PC-3 (cell line): ENCODE results near the gene EPHA2. TPM values are rescaled to one million over a fixed set of nuclear protein-coding genes. Genes with fewer than 3 reads are reported as not detected.

Experiments
- ATAC-seq: fragments of 200-7000 bp; cut with Tn5 transposase; 2 replicates; pipeline ENCODE4 v1.9.1; 2020; ENCODE audit warnings: mild to moderate bottlenecking, moderate library complexity
- BruUV-seq: library from RNA; stranded (reverse); fragments of 400-500 nt; replicated peaks from 2 replicates; lab custom pipeline; 2021; lab: Mats Ljungman, UMichigan
- CTCF ChIA-PET: fragments of 300-600 bp; sonication (Branson Sonifier 250); formaldehyde crosslinking; loops from one replicate; lab custom pipeline; 2022; ENCODE audit warnings: antibody characterized with exemption; lab: Charles Lee
- POLR2A ChIA-PET: fragments of 300-600 bp; sonication (Branson Sonifier 250); formaldehyde crosslinking; loops from one replicate; lab custom pipeline; 2022; ENCODE audit warnings: antibody characterized with exemption; ENCODE audit not compliant: unreplicated experiment; lab: Charles Lee
- DNase-seq: peaks from one replicate; pipeline ENCODE4 v3.0.0-alpha.2; 2015
- H2AFZ ChIP-seq: fragments of 300-600 bp; sonication (generic); 2 replicates; pipeline ENCODE4 v1.6.0; 2016; ENCODE audit warnings: antibody characterized with exemption, low read length
- H3F3A ChIP-seq: fragments of 300-600 bp; sonication (generic); one replicate; pipeline ENCODE4 v1.6.0; 2017; ENCODE audit warnings: antibody characterized with exemption, low read length, control low read depth, mild to moderate bottlenecking; ENCODE audit not compliant: unreplicated experiment
- H3K27ac ChIP-seq: fragments of 300-600 bp; sonication (generic); 2 replicates; pipeline ENCODE4 v1.5.1; 2016; ENCODE audit warnings: mild to moderate bottlenecking, low read length
- H3K27me3 ChIP-seq: fragments of 300-600 bp; sonication (generic); 2 replicates; pipeline ENCODE4 v1.6.1; 2016; ENCODE audit warnings: low read length, mixed read lengths
- H3K36me3 ChIP-seq: fragments of 300-600 bp; sonication (generic); 2 replicates; pipeline ENCODE4 v1.6.1; 2016; ENCODE audit warnings: low read depth, mixed run types, low read length, mixed read lengths
- H3K4me1 ChIP-seq: fragments of 300-600 bp; sonication (generic); 2 replicates; pipeline ENCODE4 v1.5.1; 2016; ENCODE audit warnings: low read length; ENCODE audit not compliant: insufficient read depth
- H3K4me2 ChIP-seq: fragments of 300-600 bp; sonication (generic); 2 replicates; pipeline ENCODE4 v1.6.0; 2016; ENCODE audit warnings: low read length
- H3K4me3 ChIP-seq: fragments of 300-600 bp; sonication (generic); 2 replicates; pipeline ENCODE4 v1.5.1; 2016; ENCODE audit warnings: mild to moderate bottlenecking, low read length, mixed read lengths
- H3K79me2 ChIP-seq: fragments of 300-600 bp; sonication (generic); 2 replicates; pipeline ENCODE4 v1.6.1; 2017; ENCODE audit warnings: low read length, mixed read lengths
- H3K9ac ChIP-seq: fragments of 300-600 bp; sonication (generic); 2 replicates; pipeline ENCODE4 v1.6.0; 2016; ENCODE audit warnings: mild to moderate bottlenecking, low read length
- H3K9me2 ChIP-seq: fragments of 300-600 bp; sonication (generic); replicated peaks from 2 replicates; pipeline ENCODE4 v1.6.1; 2016; ENCODE audit warnings: mixed run types, low read length, mixed read lengths
- H3K9me3 ChIP-seq: fragments of 300-600 bp; sonication (generic); 2 replicates; pipeline ENCODE4 v1.6.1; 2016; ENCODE audit warnings: low read length, mixed read lengths
- H4K20me1 ChIP-seq: fragments of 300-600 bp; sonication (generic); 2 replicates; pipeline ENCODE4 v1.6.1; 2016; ENCODE audit warnings: low read length, mixed read lengths
- CTCF ChIP-seq: fragments of 300-600 bp; sonication (generic); conservative IDR thresholded peaks from 2 replicates; pipeline ENCODE4 v1.5.1; 2017; ENCODE audit warnings: antibody characterized with exemption, low read depth, mild to moderate bottlenecking, low read length
- EZH2 ChIP-seq: fragments of 300-600 bp; sonication (generic); IDR thresholded peaks from one replicate; pipeline ENCODE4 v1.6.1; 2017; ENCODE audit warnings: antibody characterized with exemption, mild to moderate bottlenecking, low read length; ENCODE audit not compliant: unreplicated experiment
- EZH2phosphoT487 ChIP-seq: fragments of 300-600 bp; sonication (generic); IDR thresholded peaks from 2 replicates; pipeline ENCODE4 v1.6.1; 2018; ENCODE audit warnings: mild to moderate bottlenecking, antibody characterized with exemption, low read length, borderline replicate concordance
- intact Hi-C: fragments of 100-400 bp; cut with micrococcal nuclease; formaldehyde crosslinking; loops from 2 replicates; pipeline ENCODE4 v1.9.0; 2023
- total RNA-seq: library from RNA; depleted of rRNA; stranded (reverse); fragments of >200 nt; gene quantifications from 2 replicates; pipeline ENCODE4 v1.2.3, GENCODE V29; 2014

The EPHA2 gene
- total RNA-seq, 1 experiment from 2014 or later: 459 TPM

DNA sequence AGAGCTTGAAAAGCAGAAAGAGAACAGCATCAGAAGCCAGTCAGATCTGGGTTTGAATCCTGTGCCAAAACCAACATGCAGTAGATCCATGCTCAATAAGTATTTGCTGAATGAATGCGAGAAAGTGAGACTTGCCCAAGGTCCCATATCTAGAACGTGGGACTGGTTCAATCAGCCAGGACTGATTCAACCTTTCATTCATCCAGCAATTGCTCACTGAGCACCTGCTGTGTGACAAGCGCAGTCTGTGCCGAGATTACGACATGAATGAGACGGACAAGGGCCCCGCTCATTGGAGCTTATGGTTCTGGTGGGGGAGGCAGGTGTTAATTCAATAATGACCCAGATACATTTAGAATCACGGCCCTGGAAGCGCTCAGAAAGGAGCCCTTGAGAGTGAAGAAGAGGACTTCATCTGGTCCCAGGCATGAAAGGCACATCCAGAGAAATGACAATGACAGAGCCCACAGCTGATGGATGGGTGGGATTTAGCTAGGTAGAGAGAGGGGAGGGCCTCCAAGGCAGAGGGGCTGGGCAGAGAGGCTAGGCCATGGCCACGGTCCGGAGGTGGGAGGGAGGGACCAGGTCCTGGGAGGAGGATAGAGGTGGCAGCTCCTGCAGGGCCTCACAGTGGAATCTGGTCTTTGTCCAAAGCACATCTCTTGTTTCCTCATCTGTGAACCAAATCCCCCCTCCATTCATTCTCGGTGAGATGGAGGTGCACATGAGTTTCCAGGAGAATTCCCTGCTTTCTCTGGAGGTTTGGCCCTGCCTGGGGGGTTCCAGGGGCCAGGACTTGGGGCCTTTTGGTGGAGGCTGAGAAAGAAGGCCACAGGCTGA, 78.2 kb downstream of the EPHA2 start:
- peaks cover 38% of the 10 kb centered on the region for H3K4me1 ChIP-seq
- TF ChIP-seq CTCF (no peak), EZH2phosphoT487 (no peak), EZH2 (no peak)
- ChIA-PET POLR2A (no interaction called here), CTCF (interaction anchor here (0.5 to 1.1 kb wide), 3 partner anchors 42 to 243 kb away, joined by 3 to 7 read pairs (median 4); no protein-coding TSS in a partner anchor)
- DNase-seq (no peak), ATAC-seq (no peak)
- H3K27me3 ChIP-seq: no peaks in the 10 kb centered on the region
- intact Hi-C loops: loop anchor here (2.0 to 5.0 kb wide), 3 partner anchors 69 to 285 kb away; partner anchors contain the start of gene CPLANE2
- H2AFZ ChIP-seq: no peak overlapping the region
- peak overlapping the region; percentile 88 for H3K27ac ChIP-seq
- H3F3A ChIP-seq: peaks cover 4% of the 10 kb centered on the region
- H3K36me3 ChIP-seq: no peaks in the 10 kb centered on the region
- no peaks in the 10 kb centered on the region for H3K9me2 ChIP-seq
- H3K4me2 ChIP-seq: peak overlapping the region; percentile 15; the same call in 1 of the 2 replicates
- no TSS peak for BruUV-seq
- peak overlapping the region; percentile 53 for H3K9ac ChIP-seq
- peaks cover 2% of the 10 kb centered on the region; the same call in 1 of the 2 replicates for H3K79me2 ChIP-seq
- H3K4me3 ChIP-seq: no peak overlapping the region
- no peaks in the 10 kb centered on the region for H4K20me1 ChIP-seq
- H3K9me3 ChIP-seq: no peaks in the 10 kb centered on the region

DNA sequence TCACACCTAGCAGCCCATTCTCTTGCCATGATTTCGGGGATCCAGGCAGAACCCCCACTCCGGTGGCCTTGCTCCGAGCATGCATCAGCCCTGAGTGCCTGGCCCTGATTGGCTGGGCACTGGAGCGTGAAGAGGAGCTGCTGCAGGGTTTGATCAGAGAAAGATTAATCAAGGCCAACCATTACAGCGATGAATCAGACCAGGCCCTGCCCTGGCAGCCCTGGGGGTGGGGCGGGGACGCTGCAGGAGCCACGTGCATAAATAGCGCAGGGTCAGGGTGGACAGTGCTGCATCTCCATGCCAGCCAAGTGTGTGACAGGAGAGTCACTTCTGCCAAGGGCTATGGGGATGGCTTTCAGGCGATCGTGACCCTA, 79.0 kb downstream of the EPHA2 start:
- peak overlapping the region; percentile 54 for H3K4me2 ChIP-seq
- H3K4me1 ChIP-seq: peaks cover 38% of the 10 kb centered on the region
- POLR2A ChIA-PET: no interaction called here
- no peaks in the 10 kb centered on the region for H3K9me2 ChIP-seq
- H3K27me3 ChIP-seq: no peaks in the 10 kb centered on the region
- peaks cover 4% of the 10 kb centered on the region for H3F3A ChIP-seq
- H3K9ac ChIP-seq: peak overlapping the region; percentile 65
- no peaks in the 10 kb centered on the region for H3K79me2 ChIP-seq
- CTCF ChIA-PET: interaction anchor here (0.7 kb wide), 1 partner anchor 43 kb away, joined by 4 read pairs; no protein-coding TSS in a partner anchor
- H2AFZ ChIP-seq: no peak overlapping the region
- H3K27ac ChIP-seq: peak overlapping the region; percentile 88
- no peaks in the 10 kb centered on the region for H4K20me1 ChIP-seq
- BruUV-seq: no TSS peak
- no peaks in the 10 kb centered on the region for H3K36me3 ChIP-seq
- H3K9me3 ChIP-seq: no peaks in the 10 kb centered on the region
- DNase-seq: peak; percentile 75
- H3K4me3 ChIP-seq: no peak overlapping the region
- peak; percentile 41 for ATAC-seq
- intact Hi-C loops: loop anchor here (5.0 kb wide), 1 partner anchor 285 kb away; no protein-coding TSS in a partner anchor
- TF ChIP-seq EZH2phosphoT487: no peak
- no peak for TF ChIP-seq CTCF
- no peak for TF ChIP-seq EZH2
